ENCODE data around the gene LIN37.
A peak's percentile ranks its signal among the peaks of the same experiment; 100 is the strongest.
"Not testable (repeated sequence)": the region's sequence is repeated elsewhere in the genome, so short reads cannot be mapped to it uniquely, and the experiment has no call there.

The LIN37 gene

GRCh38 chr19:35764432-35765315, 16.3 kb downstream of the LIN37 start:
- no peak for DNase-seq (ENCODE audit: low read depth, low spot score)
- H3K4me3 ChIP-seq (ENCODE audit: low read length): no peak overlapping the region

DNA sequence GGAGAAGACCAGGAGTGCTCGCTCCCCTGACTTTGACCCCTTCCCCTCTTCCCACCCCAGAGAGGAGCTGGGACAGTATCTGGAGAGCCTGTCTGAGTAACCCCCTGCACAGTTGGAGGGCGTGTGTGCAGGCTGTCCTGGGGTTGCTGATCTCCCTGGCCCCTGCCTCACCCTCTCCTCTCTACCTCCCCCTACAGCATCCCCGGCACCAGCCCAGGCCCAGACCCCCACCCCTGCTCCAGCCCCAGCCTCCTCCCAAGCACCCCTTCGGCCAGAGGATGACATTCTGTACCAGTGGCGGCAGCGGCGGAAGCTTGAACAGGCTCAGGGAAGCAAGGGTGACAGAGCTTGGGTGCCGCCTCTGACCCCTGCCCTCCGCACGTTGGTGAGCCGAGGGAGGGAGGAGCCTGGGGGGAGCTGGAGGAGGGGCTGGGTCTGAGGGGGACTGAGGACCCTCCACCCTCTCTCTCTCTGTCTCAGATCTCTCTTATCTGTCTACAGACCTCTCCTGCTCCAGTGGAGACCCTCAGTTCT, 18.3 kb downstream of the LIN37 start:
- no peak overlapping the region for H3K4me3 ChIP-seq (ENCODE audit: low read length)
- no peak for DNase-seq (ENCODE audit: low read depth, low spot score)

GRCh38 chr19:35767288-35768081, 19.1 kb downstream of the LIN37 start:
- no peak overlapping the region for H3K4me3 ChIP-seq (ENCODE audit: low read length)
- DNase-seq (ENCODE audit: low read depth, low spot score): no peak

GRCh38 chr19:35768082-35768421, 19.7 kb downstream of the LIN37 start:
- no peak overlapping the region for H3K4me3 ChIP-seq (ENCODE audit: low read length)

GRCh38 chr19:35772362-35772761, 24.0 kb downstream of the LIN37 start:
- DNase-seq (ENCODE audit: low read depth, low spot score); H3K4me3 ChIP-seq (ENCODE audit: low read length): not testable (repeated sequence)

More at GRCh38 chr19:35768082-35768421, 19.7 kb downstream of the LIN37 start:
- DNase-seq (ENCODE audit: low read depth, low spot score): no peak

DNA sequence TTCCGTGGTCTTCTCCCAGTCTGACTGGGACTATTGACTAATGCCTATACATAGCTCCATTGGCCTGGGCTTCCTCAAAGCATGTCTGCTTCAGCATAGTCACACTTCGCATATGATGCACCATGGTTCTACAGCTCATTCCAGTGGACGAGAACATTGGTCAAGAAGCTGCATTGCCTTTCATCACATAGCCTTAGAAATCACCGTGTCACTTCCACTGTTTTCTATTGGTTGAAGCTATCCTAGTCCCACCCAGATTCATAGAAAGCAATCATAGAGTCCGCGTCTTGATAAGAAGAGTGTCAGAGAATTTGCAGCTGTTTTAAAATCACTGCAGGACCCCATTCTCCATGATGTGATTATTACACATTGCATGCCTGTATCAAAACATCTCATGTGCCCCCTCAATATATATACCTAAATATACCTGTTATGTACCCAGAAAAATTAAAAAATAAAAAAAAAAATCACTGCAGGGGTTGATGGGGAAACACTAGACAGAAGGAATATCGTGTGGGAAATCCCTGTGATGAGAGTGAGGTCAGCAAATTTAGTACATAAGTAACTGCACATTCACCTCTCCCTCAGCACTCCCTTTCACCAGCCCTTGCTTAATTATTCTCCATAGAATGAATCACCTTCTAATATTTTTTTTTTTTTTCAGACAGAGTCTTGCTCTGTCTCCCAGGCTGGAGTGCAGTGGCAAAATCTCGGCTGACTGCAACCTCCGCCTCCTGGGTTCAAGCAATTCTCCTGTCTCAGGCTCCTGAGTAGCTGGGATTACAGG, 24.8 kb downstream of the LIN37 start:
- H3K4me3 ChIP-seq (ENCODE audit: low read length): no peak overlapping the region
- DNase-seq (ENCODE audit: low read depth, low spot score): no peak

DNA sequence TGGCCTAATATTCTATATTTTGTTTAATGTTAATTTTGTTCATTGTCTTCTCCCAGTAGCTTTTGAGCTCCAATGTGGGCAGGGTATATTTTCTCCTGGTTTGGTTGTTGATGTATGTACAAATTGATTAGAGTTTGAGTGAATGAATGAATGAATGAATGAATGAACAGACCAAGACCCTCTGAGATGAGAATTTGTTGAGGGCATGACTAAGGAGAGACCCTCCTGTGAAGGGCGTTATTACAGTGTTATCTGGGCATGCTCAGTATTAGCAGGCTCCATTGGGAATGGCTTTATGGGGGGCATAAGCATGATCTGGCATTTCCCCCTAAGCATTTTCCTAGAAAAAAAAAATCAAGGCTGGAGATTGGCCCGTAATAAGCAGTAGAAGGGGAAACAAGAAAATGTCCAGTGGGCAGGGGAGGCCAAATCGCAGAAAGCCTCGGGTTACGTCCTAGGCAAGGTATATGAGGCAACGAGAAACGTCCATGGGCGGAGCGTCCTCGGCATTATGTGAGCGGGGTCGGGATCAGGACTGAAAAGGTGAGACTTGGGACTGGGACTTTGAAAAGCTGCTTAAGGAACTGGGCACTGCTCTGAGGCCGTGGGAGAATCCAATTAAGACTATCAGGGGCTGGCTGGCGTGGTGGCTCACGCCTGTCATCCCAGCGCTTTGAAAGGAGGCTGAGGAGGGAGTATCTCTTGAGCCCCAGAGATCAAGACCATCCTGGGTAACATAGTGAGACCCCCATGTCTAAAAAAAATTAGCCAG, 26.1 kb downstream of the LIN37 start:
- H3K4me3 ChIP-seq (ENCODE audit: low read length): peak overlapping the region; percentile 49
- no peak for DNase-seq (ENCODE audit: low read depth, low spot score)

DNA sequence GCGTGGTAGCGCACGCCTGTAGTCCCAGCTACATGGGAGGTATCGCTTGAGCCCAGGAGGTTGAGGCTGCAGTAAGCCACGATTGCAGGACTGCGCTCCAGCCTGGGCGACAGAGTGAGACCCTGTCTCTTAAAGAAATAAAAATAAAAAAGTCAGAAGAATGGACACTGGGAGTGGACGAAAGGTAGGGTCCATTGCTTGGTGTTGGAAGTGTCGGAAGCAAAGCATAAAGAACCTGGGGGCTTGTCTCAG, 26.6 kb downstream of the LIN37 start:
- no peak for DNase-seq (ENCODE audit: low read depth, low spot score)
- peak overlapping the region; percentile 49 for H3K4me3 ChIP-seq (ENCODE audit: low read length)

GRCh38 chr19:35775298-35776101, 27.1 kb downstream of the LIN37 start, which contains the start of gene ARHGAP33:
Gene ARHGAP33 (plus strand): TSS chr19:35775564. CDS start chr19:35775659, 95 bp downstream.
- peak; percentile 96 for DNase-seq (ENCODE audit: low read depth, low spot score)
- peak within 1 kb of the TSS; percentile 76 for H3K4me3 ChIP-seq (ENCODE audit: low read length)

DNA sequence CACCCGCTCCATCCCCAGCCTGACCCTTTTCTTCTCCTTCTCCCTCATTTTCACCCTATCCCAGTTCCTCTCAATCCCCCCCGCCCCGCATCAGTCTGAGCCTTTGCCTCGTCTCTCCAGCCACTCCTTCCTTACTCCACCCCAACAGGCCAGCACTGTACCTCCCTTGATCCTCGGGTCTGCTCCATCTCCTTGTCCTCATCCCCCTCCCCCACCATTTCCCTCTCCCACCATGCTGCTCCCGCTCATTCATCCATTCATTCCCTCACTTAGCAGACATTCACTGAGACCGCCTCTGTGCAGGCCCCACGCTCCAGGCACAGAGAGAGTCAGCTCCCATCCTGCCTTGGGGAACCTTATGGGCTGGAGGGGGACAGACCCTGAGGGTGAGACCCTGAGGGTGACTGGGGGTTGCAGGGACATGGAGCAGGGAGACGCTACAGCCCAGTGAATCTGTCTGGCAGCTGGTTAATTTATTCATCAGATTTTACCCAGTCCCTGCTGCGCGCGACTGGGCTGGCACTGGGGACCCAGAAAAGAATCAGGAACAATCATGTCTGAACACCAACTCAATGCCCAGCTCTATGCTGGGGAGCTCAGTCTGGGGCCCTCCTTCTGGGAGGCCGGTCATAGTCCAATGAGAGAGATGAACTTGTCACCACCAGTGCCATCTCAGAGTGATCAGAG, 27.9 kb downstream of the LIN37 start:
- peak overlapping the region; percentile 76 for H3K4me3 ChIP-seq (ENCODE audit: low read length)
- no peak for DNase-seq (ENCODE audit: low read depth, low spot score)

DNA sequence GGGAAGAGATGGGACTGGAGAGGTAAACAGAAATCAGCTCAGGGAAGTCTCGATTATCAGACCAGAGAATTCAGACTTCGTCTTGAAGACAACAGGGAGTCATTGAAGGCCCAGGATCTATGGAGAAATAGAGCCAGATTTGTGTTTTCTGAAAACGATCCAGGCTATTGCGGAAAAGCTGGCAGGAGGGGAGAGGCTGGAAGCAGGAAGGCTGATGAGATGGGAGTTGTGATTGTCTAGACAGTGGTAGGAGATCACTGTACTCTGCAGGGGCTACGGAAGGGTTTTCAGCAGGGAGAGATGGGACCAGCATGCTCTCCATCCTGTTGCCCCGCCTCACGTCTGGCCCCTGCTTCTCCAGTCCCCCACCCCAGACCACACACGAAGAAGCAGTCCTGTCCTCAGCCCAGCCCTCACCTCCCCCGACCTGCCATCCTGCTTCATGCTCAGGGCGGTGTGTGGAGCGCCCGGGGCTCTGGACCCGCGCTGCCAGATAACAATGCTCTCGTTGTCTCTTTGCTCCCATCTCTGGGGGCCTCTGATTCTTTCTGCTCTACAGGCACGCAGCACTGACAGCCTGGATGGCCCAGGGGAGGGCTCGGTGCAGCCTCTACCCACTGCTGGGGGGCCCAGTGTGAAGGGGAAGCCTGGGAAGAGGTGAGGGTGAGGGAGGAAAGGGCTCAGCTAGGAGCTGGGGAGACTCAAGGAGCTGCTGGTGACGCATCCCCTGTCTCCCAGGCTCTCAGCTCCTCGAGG, 28.9 kb downstream of the LIN37 start:
- no peak for DNase-seq (ENCODE audit: low read depth, low spot score)
- no peak overlapping the region for H3K4me3 ChIP-seq (ENCODE audit: low read length)

DNA sequence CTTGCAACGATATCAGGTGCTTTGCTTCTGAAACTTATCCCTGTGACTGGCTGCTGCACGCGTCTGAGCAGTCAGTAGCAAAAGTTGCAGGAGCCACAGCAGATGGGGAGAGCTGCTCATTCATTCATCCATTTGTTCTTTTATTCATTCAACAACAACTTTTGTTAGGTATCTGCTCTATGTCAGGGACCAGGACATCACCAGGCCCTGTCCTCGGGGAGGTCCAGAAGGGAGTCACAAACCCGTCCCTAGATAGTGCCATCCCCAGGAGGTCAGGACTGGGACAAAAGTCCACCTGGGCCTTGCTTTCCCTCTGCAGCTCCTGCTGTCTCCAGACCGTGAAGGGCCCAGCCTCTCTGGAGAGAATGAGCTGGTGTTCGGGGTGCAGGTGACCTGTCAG, 29.6 kb downstream of the LIN37 start:
- no peak for DNase-seq (ENCODE audit: low read depth, low spot score)
- no peak overlapping the region for H3K4me3 ChIP-seq (ENCODE audit: low read length)

DNA sequence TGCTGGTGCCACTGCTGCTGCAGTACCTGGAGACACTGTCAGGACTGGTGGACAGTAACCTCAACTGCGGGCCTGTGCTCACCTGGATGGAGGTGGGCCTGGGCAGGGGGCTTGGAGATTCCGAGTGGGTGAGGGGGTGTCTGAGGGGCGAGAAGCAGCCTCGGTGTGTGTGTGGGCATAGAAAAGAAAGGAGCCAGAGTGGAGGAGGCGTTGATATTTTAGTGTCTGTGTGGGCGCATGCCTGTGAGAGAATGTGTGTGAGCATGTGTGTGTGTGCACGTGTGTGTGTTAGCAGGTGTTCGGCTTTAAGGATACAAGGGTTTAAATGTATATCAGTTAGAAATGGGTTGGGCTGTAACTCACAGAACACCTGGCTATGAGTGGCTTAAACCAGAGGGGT, 30.7 kb downstream of the LIN37 start:
- no peak overlapping the region for H3K4me3 ChIP-seq (ENCODE audit: low read length)
- no peak for DNase-seq (ENCODE audit: low read depth, low spot score)

- no peak for DNase-seq (ENCODE audit: low read depth, low spot score)
These were observed 31.7 kb downstream of the LIN37 start for GRCh38 chr19:35780058-35780457.

DNA sequence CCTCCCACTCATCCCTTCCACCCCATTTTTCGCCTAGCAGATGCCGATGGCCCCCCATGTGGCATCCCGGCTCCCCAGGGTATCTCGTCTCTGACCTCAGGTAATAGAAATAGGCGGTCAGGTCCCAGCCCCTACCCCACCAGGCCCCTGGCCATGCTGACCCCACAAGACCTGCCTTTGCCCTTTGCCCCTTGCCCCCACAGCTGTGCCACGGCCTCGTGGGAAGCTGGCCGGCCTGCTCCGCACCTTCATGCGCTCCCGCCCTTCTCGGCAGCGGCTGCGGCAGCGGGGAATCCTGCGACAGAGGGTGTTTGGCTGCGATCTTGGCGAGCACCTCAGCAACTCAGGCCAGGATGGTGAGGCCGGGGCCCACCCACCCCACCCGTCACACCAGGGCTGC, 32.3 kb downstream of the LIN37 start:
- DNase-seq (ENCODE audit: low read depth, low spot score): no peak
- no peak overlapping the region for H3K4me3 ChIP-seq (ENCODE audit: low read length)

More at GRCh38 chr19:35780058-35780457, 31.7 kb downstream of the LIN37 start:
- no peak overlapping the region for H3K4me3 ChIP-seq (ENCODE audit: low read length)

DNA sequence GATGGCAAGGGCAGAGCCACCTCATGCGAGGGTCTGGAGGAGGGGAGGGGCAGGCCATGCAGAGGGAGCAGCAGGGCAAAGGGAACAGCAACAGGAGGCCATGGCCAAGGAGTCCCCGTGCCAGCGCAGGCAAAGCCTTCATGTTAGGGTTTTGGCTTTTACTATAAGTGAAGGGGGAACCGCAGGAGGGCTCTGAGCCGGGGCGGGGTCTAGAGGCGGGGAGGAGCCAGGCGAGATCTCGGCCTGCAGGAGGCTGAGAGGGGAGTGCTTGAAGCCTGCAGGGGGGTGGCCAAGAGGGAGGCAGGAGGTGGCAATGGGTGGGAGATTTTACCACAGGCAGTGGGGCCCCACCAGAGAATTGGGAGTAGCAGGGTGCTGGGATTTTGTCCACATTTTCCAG, 33.3 kb downstream of the LIN37 start:
- no peak for DNase-seq (ENCODE audit: low read depth, low spot score)
- H3K4me3 ChIP-seq (ENCODE audit: low read length): no peak overlapping the region

DNA sequence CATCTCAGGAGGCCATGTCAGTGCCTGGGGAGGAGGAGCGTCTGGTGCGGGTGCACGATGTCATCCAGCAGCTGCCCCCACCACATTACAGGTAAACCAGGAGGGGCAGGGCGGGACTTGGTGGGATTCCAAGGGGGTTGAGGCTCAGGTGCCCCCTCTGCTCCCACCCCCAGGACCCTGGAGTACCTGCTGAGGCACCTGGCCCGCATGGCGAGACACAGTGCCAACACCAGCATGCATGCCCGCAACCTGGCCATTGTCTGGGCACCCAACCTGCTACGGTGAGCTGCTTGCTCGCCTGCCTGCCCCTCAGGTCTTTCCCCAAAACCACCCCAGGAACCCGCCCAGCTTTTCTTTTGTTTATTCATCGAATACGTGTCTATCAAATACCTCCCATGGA, 34.2 kb downstream of the LIN37 start:
- no peak overlapping the region for H3K4me3 ChIP-seq (ENCODE audit: low read length)

More for the DNA sequence above, 34.2 kb downstream of the LIN37 start:
- no peak for DNase-seq (ENCODE audit: low read depth, low spot score)
